Lower leg skin (tissue), 3 donors: ENCODE results near the gene CCDC150.

Experiments used
- CTCF ChIP-seq, 3 donors: fragments of 450-650 bp; IDR thresholded peaks; one replicate each; pipeline ENCODE4 v1.5.1; 2016; ENCODE audit warnings: antibody characterized with exemption in 3 of 3, mild to moderate bottlenecking in 3 of 3, moderate library complexity in 2 of 3
- POLR2A ChIP-seq, 2 donors: fragments of 450-650 bp; IDR thresholded peaks; one replicate each; pipeline ENCODE4 v1.6.1; 2016 to 2017; ENCODE audit warnings: antibody characterized with exemption in 2 of 2, mild to moderate bottlenecking in 1 of 2, moderate library complexity in 1 of 2

GRCh38 chr2:196592911-196593881 is 46.3 kb upstream of the CCDC150 start, which contains the start of gene HECW2:
- TF ChIP-seq CTCF (IDR thresholded peaks at IDR 0.05) (no peak), POLR2A (IDR thresholded peaks at IDR 0.05) (no peak)
